ENCODE results near the gene PTBP3. TPM values are rescaled to one million over a fixed set of nuclear protein-coding genes. Genes with fewer than 3 reads are reported as not detected.

The PTBP3 gene
- total RNA-seq, 4 donors from 2014 or later: 33.7 to 89.1 (median 42.4) TPM

- Histone ChIP-seq H3K4me1 (peaks cover 0 to 9% of the 10 kb centered on the region in 2 donors), H3K9me3 (no peaks in the 10 kb centered on the region), H3K27me3 (no peaks in the 10 kb centered on the region), H3K4me3 (replicated peaks in 1 of 3) (peak overlapping the region in 1 of 3 donors; percentile 16), H3K36me3 (no peaks in the 10 kb centered on the region), H3K27ac (no peak overlapping the region)
- TF ChIP-seq CTCF (IDR thresholded peaks at IDR 0.05) (no peak), POLR2A (IDR thresholded peaks at IDR 0.05) (peak in 1 of 2 donors; percentile 28)
- DNase-seq: peak; percentile 65 to 74
- intact Hi-C loops (cut with DNase I): no loop called here
- WGBS, 2 donors: 27 to 28% methylated on average over 19 of the region's 19 CpGs
These were observed 15.0 kb upstream of the PTBP3 start for GRCh38 chr9:112348257-112349007.

- intact Hi-C loops (cut with DNase I): no loop called here
- H3K4me3 ChIP-seq (replicated peaks in 1 of 3): no peak overlapping the region
- no peaks in the 10 kb centered on the region for H3K9me3 ChIP-seq
- no peaks in the 10 kb centered on the region for H3K4me1 ChIP-seq
- TF ChIP-seq CTCF (IDR thresholded peaks at IDR 0.05) (no peak), POLR2A (IDR thresholded peaks at IDR 0.05) (no peak)
- H3K27me3 ChIP-seq: no peaks in the 10 kb centered on the region
- H3K36me3 ChIP-seq: no peaks in the 10 kb centered on the region
- no peak for DNase-seq
- H3K27ac ChIP-seq: no peak overlapping the region
These were observed 8.3 kb upstream of the PTBP3 start for GRCh38 chr9:112341730-112342129.

DNA sequence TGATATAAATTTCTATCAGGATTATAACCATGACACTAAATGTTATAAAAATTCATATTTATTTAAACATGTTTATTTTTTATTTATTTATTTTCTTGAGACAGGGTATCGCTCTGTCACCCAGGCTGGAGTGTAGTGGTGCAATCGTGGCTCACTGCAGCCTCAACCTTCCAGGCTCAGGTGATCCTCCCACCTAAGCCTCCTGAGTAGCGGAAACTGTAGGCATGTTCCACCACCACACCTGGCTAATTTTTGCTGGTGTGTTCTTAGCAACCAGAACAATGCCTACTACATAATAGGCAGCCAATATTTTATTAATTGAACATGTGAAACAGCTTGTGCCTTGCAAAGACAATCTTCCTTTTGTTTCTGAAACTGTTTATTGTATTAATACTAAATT is 6.5 kb upstream of the PTBP3 start:
- no peaks in the 10 kb centered on the region for H3K36me3 ChIP-seq
- H3K4me1 ChIP-seq: no peaks in the 10 kb centered on the region
- TF ChIP-seq CTCF (IDR thresholded peaks at IDR 0.05): no peak
- TF ChIP-seq POLR2A (IDR thresholded peaks at IDR 0.05): no peak
- H3K27ac ChIP-seq: no peak overlapping the region
- intact Hi-C loops (cut with DNase I): no loop called here
- no peaks in the 10 kb centered on the region for H3K27me3 ChIP-seq
- WGBS, 2 donors: 96% methylated on average over 3 of the region's 3 CpGs
- no peak overlapping the region for H3K4me3 ChIP-seq (replicated peaks in 1 of 3)
- no peak for DNase-seq
- H3K9me3 ChIP-seq: no peaks in the 10 kb centered on the region

DNA sequence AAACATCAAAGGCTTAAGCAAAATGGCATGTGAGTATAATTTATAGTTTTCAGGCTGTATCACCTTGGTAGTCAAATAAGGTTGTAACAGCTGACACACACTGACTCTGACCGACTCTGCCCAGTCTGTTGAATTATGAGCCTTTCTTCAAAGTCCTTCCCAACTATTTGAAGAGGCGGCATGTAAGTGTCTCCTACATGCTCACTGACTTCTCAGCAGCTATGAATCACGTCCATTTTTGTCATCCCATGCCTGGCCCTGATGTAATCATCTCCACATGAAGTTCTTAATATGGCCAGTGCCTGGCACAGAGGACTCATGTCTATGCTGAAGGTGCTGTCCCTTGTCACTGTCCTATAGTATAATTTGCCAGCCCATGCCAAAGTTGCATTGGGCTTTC is 5.1 kb upstream of the PTBP3 start:
- H3K9me3 ChIP-seq: no peaks in the 10 kb centered on the region
- H3K4me3 ChIP-seq (replicated peaks in 1 of 3): no peak overlapping the region
- H3K36me3 ChIP-seq: no peaks in the 10 kb centered on the region
- DNase-seq: no peak
- 60% methylated on average over 3 of the region's 3 CpGs for WGBS, 2 donors
- intact Hi-C loops (cut with DNase I): no loop called here
- H3K27ac ChIP-seq: no peak overlapping the region
- no peaks in the 10 kb centered on the region for H3K4me1 ChIP-seq
- TF ChIP-seq CTCF (IDR thresholded peaks at IDR 0.05) (no peak), POLR2A (IDR thresholded peaks at IDR 0.05) (no peak)
- no peaks in the 10 kb centered on the region for H3K27me3 ChIP-seq

DNA sequence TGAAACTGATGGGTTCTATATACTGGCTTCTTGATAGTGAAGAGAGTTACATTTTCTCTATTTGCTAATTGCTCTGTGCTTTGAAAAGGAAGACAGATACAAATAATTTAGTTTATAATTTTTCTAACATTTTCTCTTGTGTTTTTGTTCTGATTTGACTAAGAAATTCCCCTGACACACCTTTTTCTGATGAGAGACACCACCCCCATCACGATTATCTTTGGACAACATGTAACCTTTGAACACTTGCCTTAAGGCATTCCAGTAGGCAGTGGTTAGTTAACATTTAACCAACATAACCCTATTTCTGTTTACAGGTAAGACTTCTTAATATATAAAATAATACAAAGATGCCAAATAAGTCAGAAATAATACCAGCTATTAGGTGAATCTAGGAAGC is 4.1 kb upstream of the PTBP3 start:
- WGBS, 2 donors: 70 to 91% methylated on average over 1 of the region's 1 CpG
- TF ChIP-seq CTCF (IDR thresholded peaks at IDR 0.05): no peak
- no peak for TF ChIP-seq POLR2A (IDR thresholded peaks at IDR 0.05)
- no peak overlapping the region for H3K4me3 ChIP-seq (replicated peaks in 1 of 3)
- no peak for DNase-seq
- no peaks in the 10 kb centered on the region for H3K4me1 ChIP-seq
- intact Hi-C loops (cut with DNase I): no loop called here
- no peaks in the 10 kb centered on the region for H3K36me3 ChIP-seq
- H3K9me3 ChIP-seq: no peaks in the 10 kb centered on the region
- H3K27me3 ChIP-seq: no peaks in the 10 kb centered on the region
- H3K27ac ChIP-seq: no peak overlapping the region
